ENCODE results near the gene TTLL13. TPM values are rescaled to one million over a fixed set of nuclear protein-coding genes. Genes with fewer than 3 reads are reported as not detected.

TTLL13 gene, protein sequence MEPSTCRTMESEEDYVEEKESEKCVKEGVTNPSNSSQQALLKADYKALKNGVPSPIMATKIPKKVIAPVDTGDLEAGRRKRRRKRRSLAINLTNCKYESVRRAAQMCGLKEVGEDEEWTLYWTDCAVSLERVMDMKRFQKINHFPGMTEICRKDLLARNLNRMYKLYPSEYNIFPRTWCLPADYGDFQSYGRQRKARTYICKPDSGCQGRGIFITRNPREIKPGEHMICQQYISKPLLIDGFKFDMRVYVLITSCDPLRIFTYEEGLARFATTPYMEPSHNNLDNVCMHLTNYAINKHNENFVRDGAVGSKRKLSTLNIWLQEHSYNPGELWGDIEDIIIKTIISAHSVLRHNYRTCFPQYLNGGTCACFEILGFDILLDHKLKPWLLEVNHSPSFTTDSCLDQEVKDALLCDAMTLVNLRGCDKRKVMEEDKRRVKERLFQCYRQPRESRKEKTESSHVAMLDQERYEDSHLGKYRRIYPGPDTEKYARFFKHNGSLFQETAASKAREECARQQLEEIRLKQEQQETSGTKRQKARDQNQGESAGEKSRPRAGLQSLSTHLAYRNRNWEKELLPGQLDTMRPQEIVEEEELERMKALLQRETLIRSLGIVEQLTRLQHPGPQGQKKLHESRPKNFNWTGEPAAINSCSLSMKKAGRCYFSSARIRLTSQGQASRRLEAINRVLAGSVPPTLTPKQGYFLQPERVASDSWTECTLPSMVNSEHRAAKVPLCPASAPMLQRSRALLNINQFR
- total RNA-seq = under 1 TPM in 2 of 6 experiments, not detected in 4; 0.13 to 0.46 TPM
- long read RNA-seq = 0 reads

DNA sequence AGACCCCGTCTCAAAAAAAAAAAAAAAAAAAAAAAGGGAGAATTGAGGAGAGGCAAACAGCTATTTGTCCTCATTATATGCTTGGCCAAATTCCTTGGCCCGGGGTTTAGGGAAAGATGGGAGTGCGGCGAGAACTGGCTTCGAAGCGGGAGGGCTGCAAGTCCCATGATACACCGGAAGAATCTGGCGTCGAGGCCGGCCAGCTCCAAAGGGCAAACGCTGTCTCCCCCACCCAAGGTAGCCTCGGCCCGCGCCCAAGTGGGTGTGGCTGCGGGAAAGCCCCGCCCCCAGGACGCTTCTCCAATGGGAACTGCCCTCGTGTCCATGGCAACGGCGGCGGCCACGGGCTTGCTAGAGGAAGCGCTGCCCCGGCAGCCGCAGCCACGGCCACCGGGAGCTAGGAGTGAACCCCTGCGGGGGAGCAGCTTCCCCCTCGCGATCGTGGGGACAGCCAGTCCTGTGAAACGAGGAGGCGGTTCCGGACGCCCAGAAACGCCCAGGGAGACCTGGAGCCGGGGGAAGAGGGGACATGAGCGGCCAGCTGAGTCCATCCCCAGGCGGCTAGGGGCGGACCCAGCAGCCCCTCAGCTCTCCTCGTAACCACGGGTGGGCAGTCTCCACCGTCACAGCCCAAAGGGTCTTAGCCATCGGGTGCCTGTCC lies at the start of gene TTLL13:
Gene TTLL13 (plus strand): TSS at position 354 of the 661 bp plus-strand sequence. CDS start 1,075 bp downstream, outside the sequence.
- WGBS (ENCODE audit: insufficient coverage, low coverage, low lambda C conversion rate, missing lambda C conversion rate) = 8% methylated on average over 12 of the region's 44 CpGs
- Histone ChIP-seq H3K27me3 (no peaks in the 10 kb centered on the region), H3K27ac (no peak within 1 kb of the TSS), H3K36me3 (no peaks in the 10 kb centered on the region), H3K4me3 (peak within 1 kb of the TSS; percentile 46 to 58 (median 55)), H3K9me3 (no peaks in the 10 kb centered on the region), H3K4me1 (peaks cover 0 to 4% (median 0%) of the 10 kb centered on the region in 4 donors)
- ATAC-seq = peak; percentile 98 to 100 (median 99)
- peak; percentile 97 to 99 (median 99) for DNase-seq
- TF ChIP-seq, protein P1, sequence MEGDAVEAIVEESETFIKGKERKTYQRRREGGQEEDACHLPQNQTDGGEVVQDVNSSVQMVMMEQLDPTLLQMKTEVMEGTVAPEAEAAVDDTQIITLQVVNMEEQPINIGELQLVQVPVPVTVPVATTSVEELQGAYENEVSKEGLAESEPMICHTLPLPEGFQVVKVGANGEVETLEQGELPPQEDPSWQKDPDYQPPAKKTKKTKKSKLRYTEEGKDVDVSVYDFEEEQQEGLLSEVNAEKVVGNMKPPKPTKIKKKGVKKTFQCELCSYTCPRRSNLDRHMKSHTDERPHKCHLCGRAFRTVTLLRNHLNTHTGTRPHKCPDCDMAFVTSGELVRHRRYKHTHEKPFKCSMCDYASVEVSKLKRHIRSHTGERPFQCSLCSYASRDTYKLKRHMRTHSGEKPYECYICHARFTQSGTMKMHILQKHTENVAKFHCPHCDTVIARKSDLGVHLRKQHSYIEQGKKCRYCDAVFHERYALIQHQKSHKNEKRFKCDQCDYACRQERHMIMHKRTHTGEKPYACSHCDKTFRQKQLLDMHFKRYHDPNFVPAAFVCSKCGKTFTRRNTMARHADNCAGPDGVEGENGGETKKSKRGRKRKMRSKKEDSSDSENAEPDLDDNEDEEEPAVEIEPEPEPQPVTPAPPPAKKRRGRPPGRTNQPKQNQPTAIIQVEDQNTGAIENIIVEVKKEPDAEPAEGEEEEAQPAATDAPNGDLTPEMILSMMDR (IDR thresholded peaks at IDR 0.05) = no peak
- peak; percentile 44 for TF ChIP-seq POLR2A (IDR thresholded peaks at IDR 0.05)
- intact Hi-C loops (cut with DNase I) = no loop called here

DNA sequence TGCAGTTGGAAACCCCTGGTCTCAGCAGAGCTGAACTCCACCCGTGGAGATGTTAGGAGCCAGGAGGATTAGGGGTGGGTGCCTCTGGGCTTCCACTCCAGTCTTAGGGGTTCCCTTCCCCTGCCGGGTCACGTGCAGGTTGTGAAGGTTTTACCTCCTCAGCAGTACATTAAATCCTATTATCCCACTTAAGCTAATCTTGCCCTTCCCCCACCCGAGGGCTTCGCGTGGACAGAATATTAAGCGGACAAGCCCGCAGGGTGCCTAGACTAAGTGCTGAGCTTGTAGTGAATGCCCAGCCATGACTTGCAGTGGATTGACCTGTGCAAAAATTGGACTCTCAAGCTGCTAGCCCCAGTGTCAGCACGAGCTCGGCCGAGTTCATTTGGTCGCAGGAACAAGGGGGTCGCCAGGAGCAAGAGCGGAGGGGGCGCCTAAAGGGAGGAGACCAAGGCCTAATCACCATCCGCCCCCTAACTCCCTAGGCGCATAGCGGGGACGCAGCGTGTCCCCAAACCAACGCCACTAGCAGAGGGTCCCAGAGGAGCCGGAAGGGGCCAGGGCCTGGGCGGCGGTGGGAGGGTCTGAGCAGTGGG lies 48.7 kb upstream of the TTLL13 start:
- H3K36me3 ChIP-seq = no peaks in the 10 kb centered on the region
- H3K27ac ChIP-seq = peak overlapping the region; percentile 44 to 80 (median 76)
- peaks cover 0 to 36% (median 9%) of the 10 kb centered on the region in 4 donors for H3K4me1 ChIP-seq
- intact Hi-C loops (cut with DNase I) = no loop called here
- TF ChIP-seq, protein P1 (IDR thresholded peaks at IDR 0.05) = no peak
- TF ChIP-seq POLR2A (IDR thresholded peaks at IDR 0.05) = no peak
- 17% methylated on average over 6 of the region's 24 CpGs for WGBS (ENCODE audit: insufficient coverage, low coverage, low lambda C conversion rate, missing lambda C conversion rate)
- H3K9me3 ChIP-seq = no peaks in the 10 kb centered on the region
- DNase-seq = no peak
- peak; percentile 6 to 28 (median 23) for ATAC-seq
- H3K27me3 ChIP-seq = no peaks in the 10 kb centered on the region
- peak overlapping the region; percentile 85 to 95 (median 87) for H3K4me3 ChIP-seq

DNA sequence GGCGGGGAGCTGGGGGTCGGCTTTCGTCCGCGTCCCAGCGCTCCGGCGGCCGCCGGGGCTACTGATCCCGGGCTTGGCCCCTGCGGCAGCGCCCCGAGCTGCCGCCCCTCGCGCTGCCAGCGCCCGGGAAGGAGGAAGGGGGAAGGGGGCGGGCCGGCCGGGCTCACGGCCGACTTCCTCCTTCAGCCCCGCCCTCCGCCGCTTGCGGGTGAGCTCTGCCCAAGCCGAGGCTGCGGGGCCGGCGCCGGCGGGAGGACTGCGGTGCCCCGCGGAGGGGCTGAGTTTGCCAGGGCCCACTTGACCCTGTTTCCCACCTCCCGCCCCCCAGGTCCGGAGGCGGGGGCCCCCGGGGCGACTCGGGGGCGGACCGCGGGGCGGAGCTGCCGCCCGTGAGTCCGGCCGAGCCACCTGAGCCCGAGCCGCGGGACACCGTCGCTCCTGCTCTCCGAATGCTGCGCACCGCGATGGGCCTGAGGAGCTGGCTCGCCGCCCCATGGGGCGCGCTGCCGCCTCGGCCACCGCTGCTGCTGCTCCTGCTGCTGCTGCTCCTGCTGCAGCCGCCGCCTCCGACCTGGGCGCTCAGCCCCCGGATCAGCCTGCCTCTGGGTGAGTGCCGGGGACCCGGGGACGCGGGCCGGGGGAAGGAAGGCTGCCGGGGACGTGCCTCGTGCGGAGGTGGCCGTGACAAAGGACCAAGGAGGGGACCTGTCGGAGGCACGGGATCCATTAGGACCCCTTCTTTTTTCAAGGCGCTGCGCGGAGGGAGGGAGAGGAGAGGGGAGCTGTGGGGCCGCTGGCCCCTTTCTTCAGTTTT lies 48.0 kb upstream of the TTLL13 start, which contains the start of gene SEMA4B:
Gene SEMA4B (plus strand): TSS at position 201 of the 814 bp plus-strand sequence. CDS start 249 bp downstream, at position 450.
- DNase-seq = peak; percentile 69 to 84 (median 83)
- H3K4me3 ChIP-seq = peak within 1 kb of the TSS; percentile 85 to 95 (median 87)
- intact Hi-C loops (cut with DNase I) = no loop called here
- H3K27ac ChIP-seq = peak within 1 kb of the TSS; percentile 44 to 80 (median 76)
- WGBS (ENCODE audit: insufficient coverage, low coverage, low lambda C conversion rate, missing lambda C conversion rate) = under 1% methylated on average over 21 of the region's 88 CpGs
- ATAC-seq = peak; percentile 79 to 88 (median 84)
- H3K4me1 ChIP-seq = peaks cover 0 to 43% (median 9%) of the 10 kb centered on the region in 4 donors
- H3K27me3 ChIP-seq = no peaks in the 10 kb centered on the region
- peak; percentile 47 for TF ChIP-seq POLR2A (IDR thresholded peaks at IDR 0.05)
- TF ChIP-seq, protein P1 (IDR thresholded peaks at IDR 0.05) = no peak
- no peaks in the 10 kb centered on the region for H3K36me3 ChIP-seq
- no peaks in the 10 kb centered on the region for H3K9me3 ChIP-seq

Data from right lobe of liver (tissue), 6 donors.